ENCODE measurements around the gene KNOP1.

- TF ChIP-seq, protein P1, sequence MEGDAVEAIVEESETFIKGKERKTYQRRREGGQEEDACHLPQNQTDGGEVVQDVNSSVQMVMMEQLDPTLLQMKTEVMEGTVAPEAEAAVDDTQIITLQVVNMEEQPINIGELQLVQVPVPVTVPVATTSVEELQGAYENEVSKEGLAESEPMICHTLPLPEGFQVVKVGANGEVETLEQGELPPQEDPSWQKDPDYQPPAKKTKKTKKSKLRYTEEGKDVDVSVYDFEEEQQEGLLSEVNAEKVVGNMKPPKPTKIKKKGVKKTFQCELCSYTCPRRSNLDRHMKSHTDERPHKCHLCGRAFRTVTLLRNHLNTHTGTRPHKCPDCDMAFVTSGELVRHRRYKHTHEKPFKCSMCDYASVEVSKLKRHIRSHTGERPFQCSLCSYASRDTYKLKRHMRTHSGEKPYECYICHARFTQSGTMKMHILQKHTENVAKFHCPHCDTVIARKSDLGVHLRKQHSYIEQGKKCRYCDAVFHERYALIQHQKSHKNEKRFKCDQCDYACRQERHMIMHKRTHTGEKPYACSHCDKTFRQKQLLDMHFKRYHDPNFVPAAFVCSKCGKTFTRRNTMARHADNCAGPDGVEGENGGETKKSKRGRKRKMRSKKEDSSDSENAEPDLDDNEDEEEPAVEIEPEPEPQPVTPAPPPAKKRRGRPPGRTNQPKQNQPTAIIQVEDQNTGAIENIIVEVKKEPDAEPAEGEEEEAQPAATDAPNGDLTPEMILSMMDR (IDR thresholded peaks at IDR 0.05), result no peak
- TF ChIP-seq POLR2A (IDR thresholded peaks at IDR 0.05), result no peak
Measured at GRCh38 chr16:19766554-19766884, 48.5 kb upstream of the KNOP1 start.

Data from right lobe of liver (tissue), 4 donors.